Aortic smooth muscle cell (primary cell): ENCODE measurements around the gene TAF12. TPM values are rescaled to one million over a fixed set of nuclear protein-coding genes. Genes with fewer than 3 reads are reported as not detected.

ENCODE experiments used
- total RNA-seq: library from RNA; depleted of rRNA; stranded (reverse); fragments of >200 nt; gene quantifications from 2 replicates; pipeline ENCODE4 v1.2.3, GENCODE V29; 2014

TAF12 gene, protein sequence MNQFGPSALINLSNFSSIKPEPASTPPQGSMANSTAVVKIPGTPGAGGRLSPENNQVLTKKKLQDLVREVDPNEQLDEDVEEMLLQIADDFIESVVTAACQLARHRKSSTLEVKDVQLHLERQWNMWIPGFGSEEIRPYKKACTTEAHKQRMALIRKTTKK
- total RNA-seq, result 53.9 and 61.6 TPM in 2 replicates

DNA sequence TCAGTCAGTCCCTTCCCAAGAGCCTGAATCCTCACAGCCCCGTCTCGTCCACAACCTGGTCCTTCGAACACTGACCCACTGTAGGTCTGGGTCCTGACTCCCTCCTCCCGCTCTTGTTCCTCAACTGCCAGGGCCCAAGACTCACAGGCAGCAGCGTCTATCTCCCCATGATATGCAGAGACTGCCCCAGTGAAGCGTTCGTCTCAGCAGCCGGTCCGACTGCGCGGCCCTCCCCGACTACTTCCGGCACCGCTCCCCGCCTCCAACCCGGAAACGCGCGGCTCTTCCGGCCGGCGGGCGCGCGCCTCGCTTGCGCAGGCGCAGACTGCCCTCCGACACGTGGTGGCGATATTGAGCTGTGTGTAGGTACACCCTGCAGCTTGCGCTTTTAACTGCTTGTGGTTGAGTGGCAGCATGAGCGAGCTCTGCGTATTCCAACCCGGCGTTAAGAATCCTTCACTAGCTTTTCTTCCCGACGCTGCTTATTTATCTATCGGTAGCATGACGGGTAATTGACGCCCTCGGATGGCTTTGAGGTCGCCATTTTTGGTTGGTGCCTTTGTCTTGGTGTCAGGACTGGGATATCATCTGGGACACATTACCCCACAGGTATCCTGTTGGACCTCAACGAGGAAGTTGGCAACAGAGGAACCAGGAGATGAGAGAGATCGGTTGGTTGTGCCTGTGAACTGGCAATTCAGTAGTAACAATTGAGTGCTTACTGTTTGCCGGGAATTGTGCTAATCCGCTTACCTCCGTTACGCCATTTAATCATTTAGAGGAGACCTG is at the start of gene TAF12:
TAF12 (minus strand) TSS at position 221 of the 789 bp plus-strand sequence. CDS start 20,986 bp downstream, outside the sequence.

DNA sequence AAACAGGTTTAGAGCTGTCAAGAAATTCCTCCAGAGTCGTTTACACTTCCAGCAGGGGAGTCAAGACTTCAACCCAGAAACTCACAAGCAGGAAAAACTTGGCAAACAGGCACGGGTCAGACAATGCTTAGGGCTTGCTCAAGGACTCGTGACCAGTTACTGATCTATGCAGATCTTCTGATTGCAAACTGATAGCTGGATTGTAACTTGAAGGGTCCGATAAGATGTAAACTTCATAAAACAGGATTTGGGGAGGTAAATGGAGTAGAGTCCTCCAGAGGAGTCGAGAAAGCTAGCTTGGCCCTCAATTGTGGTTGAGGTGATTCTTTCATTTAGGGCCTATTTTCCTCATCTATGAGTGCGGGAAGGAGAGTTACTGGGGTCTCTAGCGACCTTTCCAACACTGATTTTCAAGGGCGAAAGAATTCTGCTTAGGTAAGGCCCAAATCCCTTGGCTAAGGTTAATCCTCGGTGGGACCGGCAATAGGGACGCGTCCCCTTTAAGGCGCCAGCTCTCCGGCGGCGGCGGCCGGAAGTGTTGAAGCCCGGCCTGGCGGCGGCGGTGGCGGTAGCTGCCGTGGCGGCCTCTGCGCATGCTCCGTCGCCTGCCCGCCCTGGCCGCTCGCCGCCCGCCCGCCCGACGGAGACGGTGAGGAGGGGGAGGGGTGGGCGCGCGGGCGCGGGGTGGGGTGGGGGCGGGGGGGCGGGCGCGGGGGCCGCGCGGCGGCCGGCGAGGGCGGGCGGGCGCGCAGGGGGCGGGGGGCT is 25.5 kb upstream of the TAF12 start, which contains the start of gene GMEB1:
GMEB1 (plus strand) TSS at position 594 of the 765 bp plus-strand sequence. CDS start 14,829 bp downstream, outside the sequence.

DNA sequence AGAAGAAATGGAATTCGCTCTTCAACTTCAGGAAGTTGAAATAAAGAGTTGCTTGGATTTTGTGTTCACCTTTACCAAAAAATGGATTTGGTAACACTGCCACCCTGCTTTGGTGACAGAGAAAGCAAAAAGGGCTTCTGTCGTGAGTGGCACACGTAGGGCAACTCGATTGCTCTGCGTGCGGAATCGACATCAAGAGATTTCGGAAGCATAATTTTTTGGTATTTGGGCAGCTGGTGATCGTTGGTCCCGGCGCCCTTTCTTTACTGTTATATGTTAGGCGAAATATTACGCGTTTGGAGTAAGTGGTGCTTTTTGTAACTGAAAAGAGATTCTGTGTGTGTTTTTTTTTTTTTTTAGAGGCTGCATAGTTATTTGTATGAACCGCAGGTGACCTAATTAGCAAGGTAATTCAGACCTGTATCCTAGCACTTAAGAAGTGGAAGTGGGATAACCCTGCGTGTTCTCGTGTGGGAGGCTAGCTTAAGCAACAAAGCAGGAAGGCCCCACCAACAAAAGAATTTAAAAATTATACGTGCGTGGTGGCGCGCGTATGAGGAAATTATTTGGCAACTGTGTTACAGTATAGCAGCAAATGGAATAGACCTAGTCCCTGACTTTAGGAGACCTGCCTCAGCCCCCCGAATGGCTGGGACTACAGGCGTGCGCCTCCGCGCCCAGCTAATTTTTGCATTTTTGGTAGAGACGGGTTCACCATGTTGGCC is 5.8 kb upstream of the TAF12 start, which contains the start of gene RNU11:
RNU11 (plus strand) TSS at position 127 of the 725 bp plus-strand sequence.

DNA sequence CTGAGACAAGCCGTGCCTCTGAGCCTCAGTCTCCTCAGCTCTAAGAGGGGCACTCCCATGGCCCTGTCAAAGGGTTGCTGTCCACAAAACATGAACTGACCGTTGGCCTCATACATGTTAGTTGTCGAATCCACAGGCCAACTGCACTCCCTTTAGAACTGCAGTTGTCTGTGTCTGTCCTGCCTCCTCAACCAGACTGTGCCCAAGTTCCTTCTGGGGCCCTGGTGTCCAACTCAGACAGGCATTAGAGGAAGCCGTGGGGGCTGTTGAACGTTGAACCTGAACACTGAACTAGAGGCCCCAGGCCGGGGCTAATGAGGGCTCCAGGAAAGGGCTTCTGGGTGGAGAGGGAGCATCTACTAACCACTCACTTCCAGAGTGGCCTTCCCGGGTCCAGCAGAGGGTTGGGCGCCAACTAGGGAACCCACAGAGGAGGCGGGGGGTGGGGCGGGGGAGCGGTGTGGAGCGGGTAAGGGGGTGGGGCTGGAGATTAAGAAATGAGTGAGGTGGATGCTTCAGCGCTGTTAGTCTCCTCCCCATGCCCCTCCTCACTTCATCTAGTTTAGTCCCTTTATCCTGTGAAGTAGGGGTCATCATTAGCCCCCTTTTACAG is 51.1 kb downstream of the TAF12 start, which contains the start of gene RAB42:
RAB42 (plus strand) TSS at position 558 of the 613 bp plus-strand sequence. CDS start 247 bp downstream, outside the sequence.

Other genes with a start within 250 kb of the TAF12 start
- 21.8 and 26.3 TPM in 2 replicates for gene RCC1, start 137.0 kb downstream of the TAF12 start, total RNA-seq
- 20.3 and 21.1 TPM in 2 replicates for gene TRNAU1AP, start 90.0 kb downstream of the TAF12 start, total RNA-seq
- gene RAB42, start 50.8 kb downstream of the TAF12 start, total RNA-seq, result 0.93 and 1.7 TPM in 2 replicates
- under 0.01 TPM in 1 of 2 replicates, not detected in the other for gene RNU11, start 5.5 kb upstream of the TAF12 start, total RNA-seq
- 7.0 and 7.8 TPM in 2 replicates for gene GMEB1, start 25.7 kb upstream of the TAF12 start, total RNA-seq
- 44.1 and 45.8 TPM in 2 replicates for gene YTHDF2, start 93.9 kb upstream of the TAF12 start, total RNA-seq
- gene OPRD1, start 169.1 kb upstream of the TAF12 start, total RNA-seq, result under 0.01 TPM in 1 of 2 replicates, not detected in the other